ENCODE results near the gene CES4A. TPM values are rescaled to one million over a fixed set of nuclear protein-coding genes. Genes with fewer than 3 reads are reported as not detected.
A peak's percentile ranks its signal among the peaks of the same experiment; 100 is the strongest.

Gene CES4A
- polyA plus RNA-seq, 1 of the 3 experiments (the other 2 are of a cell fraction), result 7.3 TPM

DNA sequence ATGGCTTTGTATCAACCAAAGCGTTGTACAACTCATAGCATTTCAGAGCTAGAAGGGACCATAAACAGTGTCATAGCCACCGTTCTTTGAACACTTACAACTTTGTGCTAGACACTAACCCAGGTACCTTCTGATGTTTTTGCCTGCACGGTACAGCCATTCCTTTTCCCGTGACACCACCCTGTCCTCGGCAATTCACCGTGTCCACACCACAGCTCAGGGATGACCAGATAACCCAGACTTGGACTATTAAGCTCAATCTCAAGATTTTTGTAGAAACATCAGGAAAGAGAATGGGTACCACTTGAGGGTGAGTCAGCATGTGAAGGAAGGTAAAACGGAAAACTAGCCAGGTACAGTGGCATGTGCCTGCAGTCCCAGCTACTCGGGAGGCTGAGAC is 30.8 kb downstream of the CES4A start (continued):
- TF ChIP-seq CTCF (IDR thresholded peaks at IDR 0.05) (no peak), YY1 (IDR thresholded peaks at IDR 0.05; ENCODE audit: low read depth) (no peak), EP300 (IDR thresholded peaks at IDR 0.05; ENCODE audit: borderline replicate concordance in 1 of 2, low read depth in 1 of 2, low read length in 1 of 2) (no peak), FOXJ3 (CRISPR knock-in tag; IDR thresholded peaks at IDR 0.05) (no peak)

DNA sequence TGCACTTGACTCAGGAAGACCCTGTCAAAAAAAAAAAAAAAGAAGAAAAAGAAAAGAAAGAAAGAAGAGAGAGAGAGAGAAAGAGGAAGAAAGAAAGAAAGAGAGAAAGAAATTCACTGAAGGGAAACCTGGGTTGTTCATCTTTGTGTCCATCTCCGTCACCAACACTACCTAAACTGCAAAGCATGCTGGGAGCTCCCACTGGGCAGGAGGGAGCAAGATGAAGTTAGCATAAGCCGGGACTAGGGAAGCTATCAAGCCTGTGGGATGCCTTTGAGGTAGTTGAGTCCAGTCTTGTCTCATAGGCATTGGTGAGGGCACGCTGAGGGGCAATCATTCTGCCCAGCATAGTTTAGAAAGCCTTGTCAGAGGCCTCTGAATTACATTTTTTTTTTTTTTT is 32.9 kb downstream of the CES4A start:
- H3K79me2 ChIP-seq (ENCODE audit: insufficient read depth), result no peaks in the 10 kb centered on the region
- H3K4me2 ChIP-seq, result no peak overlapping the region
- POLR2A ChIA-PET, result no interaction called here
- CTCF ChIA-PET, result interaction anchor here (0.7 to 23.0 kb wide), 4 partner anchors 44 to 136 kb away, joined by 3 to 470 read pairs (median 6); partner anchors contain the start of genes B3GNT9, FBXL8 and TRADD
- 91% methylated on average over 3 of the region's 3 CpGs for WGBS (ENCODE audit: low lambda C conversion rate)
- no peaks in the 10 kb centered on the region for H4K20me1 ChIP-seq (ENCODE audit: insufficient read depth)
- no peak for DNase-seq
- H2AFZ ChIP-seq (ENCODE audit: low read depth), result no peak overlapping the region
- peaks cover 7 to 17% of the 10 kb centered on the region in 2 experiments; a peak in 2 of 4 replicates for H3K4me1 ChIP-seq (ENCODE audit: control insufficient read depth in 1 of 2, insufficient read depth in 2 of 2, low read depth in 1 of 2, low read length in 1 of 2)
- H3K9ac ChIP-seq, result no peak overlapping the region
- TF ChIP-seq RXRA (IDR thresholded peaks at IDR 0.05; ENCODE audit: borderline replicate concordance, low read depth) (no peak), ZBTB33 (IDR thresholded peaks at IDR 0.05; ENCODE audit: borderline replicate concordance, low read depth) (no peak), NFIC (IDR thresholded peaks at IDR 0.05; ENCODE audit: borderline replicate concordance) (no peak), GABPA (IDR thresholded peaks at IDR 0.05; ENCODE audit: low read depth) (no peak)
- no peaks in the 10 kb centered on the region for H3K27me3 ChIP-seq (ENCODE audit: insufficient read depth)
- H3F3A ChIP-seq (replicated peaks; ENCODE audit: insufficient read depth), result peaks cover 4% of the 10 kb centered on the region
- H3K36me3 ChIP-seq (replicated peaks in 1 of 2; ENCODE audit: control insufficient read depth in 1 of 2, insufficient read depth in 2 of 2, low read length in 1 of 2), result no peaks in the 10 kb centered on the region
- no peaks in the 10 kb centered on the region for H3K9me3 ChIP-seq
- no peak overlapping the region for H3K27ac ChIP-seq (ENCODE audit: low read depth in 2 of 2, low read length in 1 of 2)
- H3K4me3 ChIP-seq (ENCODE audit: low read depth in 2 of 2, low read length in 1 of 2), result no peak overlapping the region
- H3K9me2 ChIP-seq, result no peaks in the 10 kb centered on the region

DNA sequence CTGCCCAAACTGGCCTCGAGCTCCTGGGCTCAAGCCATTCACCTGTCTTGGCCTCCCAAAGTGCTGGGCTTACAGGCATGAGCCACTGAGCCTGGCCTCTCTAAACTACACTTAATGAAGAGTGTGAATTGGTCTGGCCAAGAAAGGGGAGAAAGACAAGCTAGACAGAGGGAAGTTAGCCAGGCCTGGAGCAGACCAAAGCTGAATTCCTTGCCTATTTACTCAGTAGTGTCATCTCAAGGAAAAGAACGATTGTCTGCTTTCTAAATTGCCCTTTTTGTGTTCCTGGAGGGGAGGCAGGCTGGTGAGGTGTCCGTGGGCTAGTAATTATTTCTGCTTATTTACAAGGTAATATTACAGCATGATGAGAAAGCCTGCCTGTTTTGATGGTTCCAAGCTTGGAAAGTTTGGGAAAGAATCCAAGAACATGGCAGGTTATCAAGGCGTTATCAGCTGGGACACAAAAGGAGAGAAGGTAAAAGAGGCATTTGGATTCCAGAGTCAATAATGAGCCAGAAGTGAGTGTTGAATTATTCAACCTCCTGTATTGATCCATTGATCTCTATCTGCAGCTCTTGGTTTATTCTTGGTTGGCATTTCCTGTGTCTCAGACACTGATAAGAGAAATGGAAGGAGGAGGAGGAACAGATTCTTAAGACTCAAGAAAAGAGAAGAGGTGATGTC is 34.3 kb downstream of the CES4A start:
- no peaks in the 10 kb centered on the region for H3K79me2 ChIP-seq (ENCODE audit: insufficient read depth)
- H3F3A ChIP-seq (replicated peaks; ENCODE audit: insufficient read depth), result peaks cover 7% of the 10 kb centered on the region
- ChIA-PET POLR2A (no interaction called here), CTCF (interaction anchor here (0.9 to 23.0 kb wide), 4 partner anchors 16 to 134 kb away, joined by 3 to 470 read pairs (median 6); partner anchors contain the start of genes B3GNT9, FBXL8 and TRADD)
- H3K9me2 ChIP-seq, result no peaks in the 10 kb centered on the region
- DNase-seq, result no peak
- H2AFZ ChIP-seq (ENCODE audit: low read depth), result peak overlapping the region; percentile 38; the same call in 1 of the 2 replicates
- WGBS (ENCODE audit: low lambda C conversion rate), result 55% methylated on average over 4 of the region's 4 CpGs
- H3K36me3 ChIP-seq (replicated peaks in 1 of 2; ENCODE audit: control insufficient read depth in 1 of 2, insufficient read depth in 2 of 2, low read length in 1 of 2), result no peaks in the 10 kb centered on the region
- H3K27ac ChIP-seq (ENCODE audit: low read depth in 2 of 2, low read length in 1 of 2), result peak overlapping the region in 1 of 2 experiments; percentile 48; a peak in 2 of 4 replicates
- no peaks in the 10 kb centered on the region for H4K20me1 ChIP-seq (ENCODE audit: insufficient read depth)
- H3K27me3 ChIP-seq (ENCODE audit: insufficient read depth), result no peaks in the 10 kb centered on the region
- TF ChIP-seq EP300 (IDR thresholded peaks at IDR 0.05; ENCODE audit: borderline replicate concordance in 1 of 2, low read depth in 1 of 2, low read length in 1 of 2) (0 out of 4 replicates have a peak, but pooled peaks of 1 of the 2 experiments have one; percentile 8), NFIC (IDR thresholded peaks at IDR 0.05; ENCODE audit: borderline replicate concordance) (no peak)
- peaks cover 7 to 17% of the 10 kb centered on the region in 2 experiments; a peak in 2 of 4 replicates for H3K4me1 ChIP-seq (ENCODE audit: control insufficient read depth in 1 of 2, insufficient read depth in 2 of 2, low read depth in 1 of 2, low read length in 1 of 2)
- H3K4me3 ChIP-seq (ENCODE audit: low read depth in 2 of 2, low read length in 1 of 2), result no peak overlapping the region
- H3K9ac ChIP-seq, result no peak overlapping the region
- H3K9me3 ChIP-seq, result no peaks in the 10 kb centered on the region
- peak overlapping the region; percentile 35; the same call in 1 of the 2 replicates for H3K4me2 ChIP-seq
